ENCODE data around the gene KIF12.

DNA sequence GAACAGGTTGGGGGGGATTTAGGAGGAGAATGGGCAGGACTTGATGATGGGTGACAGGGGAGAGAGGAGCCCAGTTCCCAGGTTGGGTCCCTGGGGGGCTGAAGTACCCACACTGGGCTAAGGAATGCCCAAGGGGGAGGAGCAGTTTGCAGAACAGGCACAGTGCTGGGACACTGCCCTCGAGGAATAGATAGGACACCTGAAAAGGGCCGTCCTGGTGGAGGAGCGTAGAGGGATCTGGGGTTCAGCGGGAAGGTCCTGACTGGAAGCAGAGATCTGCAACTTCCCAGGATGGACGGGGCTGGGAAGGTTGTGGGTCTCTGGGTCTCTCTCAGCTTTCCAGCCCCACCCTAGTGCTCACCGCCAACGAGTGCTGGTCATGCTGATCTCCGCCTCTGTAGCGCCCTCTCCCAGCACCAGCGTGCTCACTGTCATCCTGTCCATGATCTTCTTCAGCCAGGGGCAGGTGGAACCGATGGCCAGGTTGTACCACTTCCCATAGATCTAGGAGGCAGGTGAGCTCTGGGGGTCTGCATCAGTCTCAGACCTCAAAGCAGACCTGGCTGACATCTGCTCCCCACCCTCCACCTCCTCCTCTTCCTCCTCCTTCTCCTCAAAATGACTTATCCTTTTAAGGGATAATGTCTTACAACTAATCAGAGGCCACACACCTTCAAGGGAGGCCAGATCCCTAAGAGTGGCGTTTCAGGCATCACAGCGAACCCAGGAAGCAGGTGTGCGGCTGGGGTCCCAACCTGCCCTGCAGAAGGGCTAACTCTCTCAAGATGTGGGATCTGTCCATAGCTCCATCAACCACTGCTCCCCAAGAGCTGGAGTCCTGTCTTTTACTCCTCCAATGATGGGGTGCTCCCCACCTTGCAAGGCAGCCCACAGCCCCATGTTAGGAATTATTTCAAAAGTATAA lies 22.6 kb downstream of the KIF12 start:
- no peak for TF ChIP-seq EZH2 (IDR thresholded peaks at IDR 0.05; ENCODE audit: low read length)
- TF ChIP-seq, protein P1, sequence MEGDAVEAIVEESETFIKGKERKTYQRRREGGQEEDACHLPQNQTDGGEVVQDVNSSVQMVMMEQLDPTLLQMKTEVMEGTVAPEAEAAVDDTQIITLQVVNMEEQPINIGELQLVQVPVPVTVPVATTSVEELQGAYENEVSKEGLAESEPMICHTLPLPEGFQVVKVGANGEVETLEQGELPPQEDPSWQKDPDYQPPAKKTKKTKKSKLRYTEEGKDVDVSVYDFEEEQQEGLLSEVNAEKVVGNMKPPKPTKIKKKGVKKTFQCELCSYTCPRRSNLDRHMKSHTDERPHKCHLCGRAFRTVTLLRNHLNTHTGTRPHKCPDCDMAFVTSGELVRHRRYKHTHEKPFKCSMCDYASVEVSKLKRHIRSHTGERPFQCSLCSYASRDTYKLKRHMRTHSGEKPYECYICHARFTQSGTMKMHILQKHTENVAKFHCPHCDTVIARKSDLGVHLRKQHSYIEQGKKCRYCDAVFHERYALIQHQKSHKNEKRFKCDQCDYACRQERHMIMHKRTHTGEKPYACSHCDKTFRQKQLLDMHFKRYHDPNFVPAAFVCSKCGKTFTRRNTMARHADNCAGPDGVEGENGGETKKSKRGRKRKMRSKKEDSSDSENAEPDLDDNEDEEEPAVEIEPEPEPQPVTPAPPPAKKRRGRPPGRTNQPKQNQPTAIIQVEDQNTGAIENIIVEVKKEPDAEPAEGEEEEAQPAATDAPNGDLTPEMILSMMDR (optimal IDR thresholded peaks at IDR 0.05 in 1 of 3, IDR thresholded peaks at IDR 0.05 in 1 of 3, conservative IDR thresholded peaks at IDR 0.05 in 1 of 3; ENCODE audit: extremely low read depth in 1 of 3, insufficient read depth in 2 of 3, low read length in 3 of 3) = no peak

Measured in keratinocyte (primary cell).